ENCODE results near the gene GAMT. TPM values are rescaled to one million over a fixed set of nuclear protein-coding genes. Genes with fewer than 3 reads are reported as not detected.

GAMT gene
- total and polyA plus RNA-seq, 2 of the 13 experiments (the other 11 are each of a cell fraction or from before 2014, with no cell fraction given), result 115 to 124 TPM

GRCh38 chr19:1434040-1434366, 32.7 kb upstream of the GAMT start:
- no peaks in the 10 kb centered on the region for H3K9me3 ChIP-seq (ENCODE audit: low read length)
- intact Hi-C loops (cut with micrococcal nuclease; ENCODE audit: unreplicated experiment) (no loop called here), in situ Hi-C loops (cut with HindIII; ENCODE audit: extremely low pct_ligation_motif_present, low pct_unique_long_range_greater_than_20kb) (no loop called here)
- no peak overlapping the region for H3K4me2 ChIP-seq (ENCODE audit: low read depth, low read length)
- DNase-seq (ENCODE audit: low spot score) (no peak), FAIRE-seq (no peak), ATAC-seq (no peak)
- ChIA-PET CTCF (ENCODE audit: low intra/inter-chr PET ratio, low total read pairs) (no interaction called here), POLR2A (no interaction called here)
- H3K4me1 ChIP-seq (ENCODE audit: insufficient read depth, low read length), result peaks cover 9% of the 10 kb centered on the region
- H3K9ac ChIP-seq (ENCODE audit: insufficient read depth, low read depth, low read length), result no peak overlapping the region
- peaks cover 2% of the 10 kb centered on the region for H4K20me1 ChIP-seq (ENCODE audit: insufficient read depth, low read length)
- H2AFZ ChIP-seq (ENCODE audit: low read length), result no peak overlapping the region
- no TSS peak for BruUV-seq (replicated peaks)
- H3K36me3 ChIP-seq (replicated peaks in 1 of 2; ENCODE audit: control insufficient read depth in 1 of 2, insufficient read depth in 2 of 2, low read length in 2 of 2), result peaks cover 24 to 47% of the 10 kb centered on the region in 2 experiments
- no peak overlapping the region for H3K4me3 ChIP-seq (replicated peaks in 1 of 3; ENCODE audit: insufficient read depth in 1 of 3, low read depth in 2 of 3, low read length in 3 of 3)
- no peak for TF ChIP-seq CBFB (CRISPR knock-in tag; IDR thresholded peaks at IDR 0.05)
- TF ChIP-seq AGO2 (optimal IDR thresholded peaks at IDR 0.05; ENCODE audit: low read depth, low read length), result peak; percentile 65
- no peak for TF ChIP-seq ZNF274 (CRISPR knock-in tag; IDR thresholded peaks at IDR 0.05)
- no peak overlapping the region for H3K27ac ChIP-seq (ENCODE audit: extremely low read length, insufficient read depth, low read length)
- no peaks in the 10 kb centered on the region for H3K27me3 ChIP-seq (ENCODE audit: control insufficient read depth in 1 of 2, insufficient read depth in 2 of 2, low read length in 2 of 2)
- H3K79me2 ChIP-seq (ENCODE audit: insufficient read depth, low read length), result peaks cover 9% of the 10 kb centered on the region
- WGBS (ENCODE audit: low lambda C conversion rate), result 98% methylated on average over 10 of the region's 17 CpGs

- Histone ChIP-seq H3K4me3 (replicated peaks in 1 of 3; ENCODE audit: insufficient read depth in 1 of 3, low read depth in 2 of 3, low read length in 3 of 3) (no peak overlapping the region), H3K36me3 (replicated peaks in 1 of 2; ENCODE audit: control insufficient read depth in 1 of 2, insufficient read depth in 2 of 2, low read length in 2 of 2) (peaks cover 26 to 53% of the 10 kb centered on the region in 2 experiments), H3K4me1 (ENCODE audit: insufficient read depth, low read length) (peaks cover 9% of the 10 kb centered on the region), H3K4me2 (ENCODE audit: low read depth, low read length) (no peak overlapping the region), H3K27me3 (ENCODE audit: control insufficient read depth in 1 of 2, insufficient read depth in 2 of 2, low read length in 2 of 2) (no peaks in the 10 kb centered on the region), H3K27ac (ENCODE audit: extremely low read length, insufficient read depth, low read length) (no peak overlapping the region), H4K20me1 (ENCODE audit: insufficient read depth, low read length) (no peaks in the 10 kb centered on the region), H3K9ac (ENCODE audit: insufficient read depth, low read depth, low read length) (no peak overlapping the region), H2AFZ (ENCODE audit: low read length) (no peak overlapping the region), H3K79me2 (ENCODE audit: insufficient read depth, low read length) (peaks cover 3% of the 10 kb centered on the region), H3K9me3 (ENCODE audit: low read length) (no peaks in the 10 kb centered on the region)
- 92% methylated on average over 23 of the region's 47 CpGs for WGBS (ENCODE audit: low lambda C conversion rate)
- no peak for FAIRE-seq
- no peak for DNase-seq (ENCODE audit: low spot score)
- ATAC-seq, result no peak
- ChIA-PET POLR2A (interaction anchor here (0.6 kb wide), 1 partner anchor 57 kb away, joined by 3 read pairs; the partner anchor contains the start of gene REEP6), CTCF (ENCODE audit: low intra/inter-chr PET ratio, low total read pairs) (no interaction called here)
- in situ Hi-C loops (cut with HindIII; ENCODE audit: extremely low pct_ligation_motif_present, low pct_unique_long_range_greater_than_20kb), result no loop called here
- intact Hi-C loops (cut with micrococcal nuclease; ENCODE audit: unreplicated experiment), result no loop called here
- BruUV-seq (replicated peaks), result no TSS peak
- no peak for TF ChIP-seq AKAP8 (CRISPR knock-in tag; IDR thresholded peaks at IDR 0.05)
- 0 out of 2 replicates have a peak, but pooled peaks have one; percentile 26 for TF ChIP-seq HNRNPL (IDR thresholded peaks at IDR 0.05; ENCODE audit: low read depth, low read length)
- TF ChIP-seq RBFOX2 (IDR thresholded peaks at IDR 0.05; ENCODE audit: low read depth, low read length), result 0 out of 2 replicates have a peak, but pooled peaks have one; percentile 14
- peak; percentile 91 for TF ChIP-seq NR2C2 (CRISPR knock-in tag; IDR thresholded peaks at IDR 0.05; ENCODE audit: borderline replicate concordance)
- peak; percentile 69 for TF ChIP-seq ZNF687 (CRISPR knock-in tag; IDR thresholded peaks at IDR 0.05)
- TF ChIP-seq RARA (CRISPR knock-in tag; IDR thresholded peaks at IDR 0.05), result 0 out of 2 replicates have a peak, but pooled peaks have one; percentile 12
- TF ChIP-seq JUN (CRISPR knock-in tag; IDR thresholded peaks at IDR 0.05), result no peak
Measured at GRCh38 chr19:1433119-1434039, 32.0 kb upstream of the GAMT start.

Data from HepG2 (cell line).